ENCODE measurements around the gene PRR22. TPM values are rescaled to one million over a fixed set of nuclear protein-coding genes. Genes with fewer than 3 reads are reported as not detected.
A peak's percentile ranks its signal among the peaks of the same experiment; 100 is the strongest.

Gene PRR22
- total and polyA plus RNA-seq, 9 of the 15 experiments (the other 6 are each of a cell fraction or from before 2014, with no cell fraction given), result 0.03 to 12.0 (median 2.0) TPM; not detected in 1

GRCh38 chr19:5804516-5805461, 20.2 kb upstream of the PRR22 start, which contains the start of gene NRTN (continued):
- peak; percentile 3 for TF ChIP-seq GABPB1 (CRISPR knock-in tag; IDR thresholded peaks at IDR 0.05)
- TF ChIP-seq CSDE1 (IDR thresholded peaks at IDR 0.05), result no peak
- no peak for TF ChIP-seq MCM5 (IDR thresholded peaks at IDR 0.05; ENCODE audit: low read depth)
- TF ChIP-seq MGA (IDR thresholded peaks at IDR 0.05), result no peak
- TF ChIP-seq CHD4 (IDR thresholded peaks at IDR 0.05; ENCODE audit: insufficient read depth, insufficient replicate concordance, low read depth, low read length, poor library complexity, severe bottlenecking), result peak; percentile 23

All from K562 (cell line).